HEK293 (cell line): Measurements from ENCODE around the gene CAPN7.
A peak's percentile ranks its signal among the peaks of the same experiment; 100 is the strongest.

Source experiments
- CTCF ChIP-seq: fragments of 450-650 bp; formaldehyde crosslinking; IDR thresholded peaks from 2 replicates; pipeline ENCODE4 v1.5.1; 2016; ENCODE audit warnings: missing biosample characterization, missing genetic modification characterization
- FEZF1 ChIP-seq: fragments of 450-650 bp; formaldehyde crosslinking; IDR thresholded peaks from 2 replicates; pipeline ENCODE4 v1.5.1; 2016; ENCODE audit warnings: missing biosample characterization, missing genetic modification characterization
- REST ChIP-seq: fragments of 450-650 bp; formaldehyde crosslinking; IDR thresholded peaks from 2 replicates; pipeline ENCODE4 v1.5.1; 2016; ENCODE audit warnings: missing biosample characterization, missing genetic modification characterization
- SP2 ChIP-seq: fragments of 450-650 bp; formaldehyde crosslinking; IDR thresholded peaks from 2 replicates; pipeline ENCODE4 v1.5.1; 2016; ENCODE audit warnings: missing biosample characterization, missing genetic modification characterization
- ZBTB1 ChIP-seq: fragments of 450-650 bp; formaldehyde crosslinking; IDR thresholded peaks from 2 replicates; pipeline ENCODE4 v1.5.1; 2016; ENCODE audit warnings: missing biosample characterization, missing genetic modification characterization
- ZBTB10 ChIP-seq: fragments of 450-650 bp; formaldehyde crosslinking; IDR thresholded peaks from 2 replicates; pipeline ENCODE4 v1.5.1; 2016; ENCODE audit warnings: missing biosample characterization, missing genetic modification characterization
- ZBTB20 ChIP-seq: fragments of 450-650 bp; formaldehyde crosslinking; IDR thresholded peaks from 2 replicates; pipeline ENCODE4 v1.5.1; 2016; ENCODE audit warnings: missing biosample characterization, missing genetic modification characterization
- ZBTB21 ChIP-seq: fragments of 450-650 bp; formaldehyde crosslinking; IDR thresholded peaks from 2 replicates; pipeline ENCODE4 v1.5.1; 2017; ENCODE audit warnings: missing biosample characterization, missing genetic modification characterization
- ZBTB7A ChIP-seq: fragments of 450-650 bp; formaldehyde crosslinking; IDR thresholded peaks from 2 replicates; pipeline ENCODE4 v1.5.1; 2016; ENCODE audit warnings: low read depth, missing biosample characterization, missing genetic modification characterization
- ZEB2 ChIP-seq: fragments of 450-650 bp; formaldehyde crosslinking; IDR thresholded peaks from 2 replicates; pipeline ENCODE4 v1.5.1; 2016; ENCODE audit warnings: missing biosample characterization, missing genetic modification characterization
- ZNF239 ChIP-seq: fragments of 450-650 bp; formaldehyde crosslinking; IDR thresholded peaks from 2 replicates; pipeline ENCODE4 v1.5.1; 2016; ENCODE audit warnings: missing biosample characterization, missing genetic modification characterization
- ZNF529 ChIP-seq: fragments of 450-650 bp; formaldehyde crosslinking; IDR thresholded peaks from 2 replicates; pipeline ENCODE4 v1.5.1; 2017; ENCODE audit warnings: missing genetic modification characterization, missing biosample characterization; ENCODE audit not compliant: insufficient replicate concordance
- ZNF629 ChIP-seq: fragments of 450-650 bp; formaldehyde crosslinking; IDR thresholded peaks from 2 replicates; pipeline ENCODE4 v1.5.1; 2017; ENCODE audit warnings: missing biosample characterization, missing genetic modification characterization
- ZNF768 ChIP-seq: fragments of 450-650 bp; formaldehyde crosslinking; IDR thresholded peaks from 2 replicates; pipeline ENCODE4 v1.5.1; 2018; ENCODE audit warnings: missing biosample characterization, mild to moderate bottlenecking, missing genetic modification characterization

- TF ChIP-seq ZNF629 (no peak), CTCF (no peak), REST (tag by site-specific recombination) (no peak), ZNF768 (tag by site-specific recombination) (no peak), SP2 (tag by site-specific recombination) (no peak), ZBTB20 (no peak), ZNF239 (tag by site-specific recombination) (no peak), ZBTB1 (no peak), ZBTB21 (tag by site-specific recombination) (no peak), ZNF529 (no peak), ZBTB10 (no peak), ZEB2 (tag by site-specific recombination) (no peak), FEZF1 (tag by site-specific recombination) (peak; percentile 94), ZBTB7A (no peak)
Observed at GRCh38 chr3:15284121-15284889, 78.3 kb downstream of the CAPN7 start.
